Measurements from ENCODE around the gene ASF1B. TPM values are rescaled to one million over a fixed set of nuclear protein-coding genes. Genes with fewer than 3 reads are reported as not detected.

ASF1B gene
- total and polyA plus RNA-seq, 2 donors (not counting 3 experiments of a cell fraction or from before 2014, with no cell fraction given): 39.1 to 42.4 TPM

DNA sequence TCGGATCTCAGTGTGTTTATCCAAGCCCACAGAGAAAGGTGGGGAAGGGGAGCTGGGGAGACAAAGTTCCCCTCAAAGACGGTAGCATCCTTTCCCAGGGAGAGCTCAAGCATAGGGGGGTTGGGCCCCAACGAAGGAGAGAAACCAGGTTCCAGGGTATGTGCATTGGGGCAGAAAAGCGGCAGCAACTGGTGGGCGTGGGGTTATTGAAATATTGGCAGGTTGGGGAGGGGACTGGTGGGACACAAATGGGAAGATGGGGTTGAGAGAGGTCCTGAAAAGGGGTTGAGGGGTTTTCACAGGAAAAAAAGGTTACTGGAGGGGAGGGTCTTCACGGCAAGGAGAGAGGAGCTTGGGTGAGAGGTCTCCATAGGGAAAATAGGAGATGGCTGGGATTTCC lies 1.0 kb downstream of the ASF1B start:
- Histone ChIP-seq H3K9me3 (replicated peaks; ENCODE audit: control insufficient read depth, insufficient read depth, low read length) (no peaks in the 10 kb centered on the region), H3K36me3 (ENCODE audit: control insufficient read depth in 2 of 2, extremely low read depth in 1 of 2, insufficient read depth in 2 of 2, low read length in 2 of 2) (peaks cover 0 to 3% of the 10 kb centered on the region in 2 experiments), H3K27me3 (ENCODE audit: control insufficient read depth in 2 of 2, insufficient read depth in 2 of 2, low read length in 2 of 2) (no peaks in the 10 kb centered on the region), H3K4me3 (replicated peaks in 1 of 3; ENCODE audit: insufficient read depth in 1 of 3, low read depth in 1 of 3, low read length in 3 of 3) (peak overlapping the region; percentile 56 to 67 (median 60)), H3K4me1 (ENCODE audit: control insufficient read depth, extremely low read depth, insufficient read depth, low read length) (peaks cover 15% of the 10 kb centered on the region), H4K20me1 (replicated peaks; ENCODE audit: control insufficient read depth, extremely low read depth, insufficient read depth, low read length) (no peaks in the 10 kb centered on the region), H2AFZ (ENCODE audit: low read depth, low read length) (peak overlapping the region; percentile 15), H3K9ac (replicated peaks; ENCODE audit: extremely low read depth, insufficient read depth, low read length) (peak overlapping the region; percentile 46), H3K4me2 (ENCODE audit: insufficient read depth, low read length) (peak overlapping the region; percentile 77), H3K27ac (ENCODE audit: insufficient read depth, low read depth, low read length) (no peak overlapping the region), H3K79me2 (ENCODE audit: control insufficient read depth, insufficient read depth, low read length) (peaks cover 19% of the 10 kb centered on the region), H3K9me1 (replicated peaks; ENCODE audit: control insufficient read depth, extremely low read depth, insufficient read depth, low read length) (no peaks in the 10 kb centered on the region)
- DNase-seq (ENCODE audit: low read depth, low spot score) (no peak), FAIRE-seq (no peak)
- dilution Hi-C loops (cut with MboI; ENCODE audit: extremely low pct_ligation_motif_present, low sequenced_read_pairs): no loop called here
- intact Hi-C loops (cut with micrococcal nuclease): loop anchor here (5.0 kb wide), 2 partner anchors 152 to 342 kb away; partner anchors contain the start of gene PTGER1
- TF ChIP-seq EZH2 (IDR thresholded peaks at IDR 0.05; ENCODE audit: borderline replicate concordance, low read depth, low read length, severe bottlenecking): no peak
- TF ChIP-seq POLR2A (IDR thresholded peaks at IDR 0.05; ENCODE audit: low read depth, low read length): no peak
- no peak for TF ChIP-seq FOS (IDR thresholded peaks at IDR 0.05; ENCODE audit: borderline replicate concordance, insufficient read depth, low read length)
- TF ChIP-seq MYC (IDR thresholded peaks at IDR 0.05; ENCODE audit: low read depth, low read length): no peak
- no peak for TF ChIP-seq JUN (IDR thresholded peaks at IDR 0.05; ENCODE audit: borderline replicate concordance, insufficient read depth, insufficient read length, low read depth)
- TF ChIP-seq CTCF (IDR thresholded peaks at IDR 0.05; ENCODE audit: extremely low read depth in 1 of 2, insufficient read depth in 1 of 2, low read depth in 1 of 2, low read length in 2 of 2): no peak
- TF ChIP-seq, protein P1, sequence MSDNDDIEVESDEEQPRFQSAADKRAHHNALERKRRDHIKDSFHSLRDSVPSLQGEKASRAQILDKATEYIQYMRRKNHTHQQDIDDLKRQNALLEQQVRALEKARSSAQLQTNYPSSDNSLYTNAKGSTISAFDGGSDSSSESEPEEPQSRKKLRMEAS (IDR thresholded peaks at IDR 0.05; ENCODE audit: insufficient read depth, insufficient read length): no peak
- TF ChIP-seq GATA2 (IDR thresholded peaks at IDR 0.05; ENCODE audit: insufficient read depth, insufficient read length, low read depth, low read length): no peak
- no peak for TF ChIP-seq POLR2AphosphoS5 (IDR thresholded peaks at IDR 0.05; ENCODE audit: insufficient read depth, low read depth, low read length)
- CTCF ChIA-PET: interaction anchor here (1.3 to 2.4 kb wide), 5 partner anchors 12 to 271 kb away, joined by 4 to 27 read pairs (median 10); partner anchors contain the start of gene MISP3
- POLR2A ChIA-PET: no interaction called here
- BruUV-seq (replicated peaks): TSS peak; percentile 33
